Stromal cell of bone marrow (primary cell): ENCODE data around the gene COL13A1.
A peak's percentile ranks its signal among the peaks of the same experiment; 100 is the strongest.

Experiments
- DNase-seq: peaks from one replicate; pipeline ENCODE4 v3.0.0-alpha.2; 2012; ENCODE audit warnings: low read depth

COL13A1 gene

GRCh38 chr10:69906425-69906824 is 104.7 kb downstream of the COL13A1 start:
- no peak for DNase-seq

- no peak for DNase-seq
These were observed 105.8 kb downstream of the COL13A1 start for GRCh38 chr10:69907517-69907916.

GRCh38 chr10:69908124-69908523 is 106.4 kb downstream of the COL13A1 start:
- no peak for DNase-seq

DNA sequence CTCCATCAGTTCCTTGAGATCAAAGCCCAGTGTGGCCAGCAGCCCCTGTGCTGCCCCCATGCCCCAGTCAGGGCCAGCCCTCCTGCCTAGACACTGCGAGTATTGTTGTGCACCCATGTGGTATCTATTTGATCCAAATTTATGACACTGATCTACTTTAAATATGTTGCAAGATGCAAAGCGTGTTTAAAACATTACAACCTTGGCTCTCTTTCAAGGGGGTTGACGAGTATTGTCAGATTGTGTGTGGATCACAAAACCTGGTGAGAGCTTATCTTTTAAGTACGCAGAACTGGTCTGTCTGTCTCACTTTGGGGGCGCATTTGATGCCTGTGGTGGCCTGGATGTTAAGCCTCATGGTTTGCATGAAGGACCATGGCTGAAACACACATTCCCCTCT is 108.9 kb downstream of the COL13A1 start:
- no peak for DNase-seq

- peak; percentile 21 for DNase-seq
These were observed 110.2 kb downstream of the COL13A1 start for GRCh38 chr10:69911613-69912528.

- DNase-seq, result no peak
These were observed 110.9 kb downstream of the COL13A1 start for GRCh38 chr10:69912589-69912988.

GRCh38 chr10:69913606-69914382 is 112.1 kb downstream of the COL13A1 start:
- no peak for DNase-seq

DNA sequence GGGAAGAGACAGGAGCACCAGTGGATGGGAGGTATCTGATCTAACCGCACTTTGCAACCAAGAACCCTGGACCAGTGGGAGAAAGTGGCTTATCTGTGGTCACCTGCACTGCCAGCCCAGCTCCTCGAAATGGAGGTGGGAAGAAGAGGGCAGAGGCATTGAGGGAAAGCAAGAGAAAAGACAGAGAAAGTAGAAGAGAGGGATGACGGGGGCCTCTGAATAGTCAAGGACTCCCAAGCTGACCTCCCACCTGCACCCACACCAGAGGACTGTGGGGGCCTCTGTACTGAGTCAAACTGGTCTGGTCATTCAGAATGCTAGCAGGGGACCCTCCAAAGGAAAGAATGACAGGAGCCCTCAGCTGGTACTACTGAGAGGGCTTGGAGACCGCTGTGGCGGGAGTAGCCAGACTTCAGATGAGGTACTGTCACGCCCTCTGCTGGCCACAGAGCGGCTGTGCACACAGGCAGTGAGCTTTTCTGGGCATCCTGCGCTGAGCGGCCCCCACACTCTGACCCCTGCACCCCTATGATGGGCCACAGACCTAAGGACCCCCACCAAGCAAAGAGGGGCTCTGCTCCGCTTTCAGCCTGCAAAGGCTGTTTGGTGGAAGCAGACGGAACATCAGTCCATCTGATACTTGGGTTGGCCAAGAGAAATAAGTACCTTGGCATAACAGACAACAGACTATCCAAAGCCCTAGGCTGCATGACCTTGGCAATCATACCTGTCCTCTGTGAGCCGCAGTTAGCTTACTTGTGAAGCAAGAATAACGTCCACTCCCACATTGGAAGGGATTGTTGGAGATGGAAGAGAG is 112.9 kb downstream of the COL13A1 start:
- peak; percentile 38 for DNase-seq

DNA sequence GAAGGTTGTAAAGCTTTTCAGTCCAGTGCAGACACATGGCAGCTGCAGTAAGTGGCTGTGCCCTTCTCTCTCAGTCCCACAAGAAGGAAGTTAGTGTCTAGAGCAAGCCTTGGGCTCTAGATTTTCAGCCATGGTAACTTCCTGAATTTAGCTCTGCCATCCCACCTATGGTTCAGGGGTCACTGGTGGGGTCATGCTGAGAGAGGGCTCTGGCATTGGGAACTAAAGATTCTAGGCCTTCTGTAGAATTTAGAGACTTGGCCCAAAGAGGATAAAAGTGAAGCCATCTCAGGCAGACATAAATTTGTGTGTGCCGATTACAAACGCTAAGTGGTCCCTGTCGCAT is 113.5 kb downstream of the COL13A1 start:
- no peak for DNase-seq

- DNase-seq, result no peak
These were observed 114.4 kb downstream of the COL13A1 start for GRCh38 chr10:69916118-69916517.

GRCh38 chr10:69918036-69918435 is 116.3 kb downstream of the COL13A1 start:
- DNase-seq, result no peak

GRCh38 chr10:69919250-69919649 is 117.5 kb downstream of the COL13A1 start:
- no peak for DNase-seq

- no peak for DNase-seq
These were observed 123.4 kb downstream of the COL13A1 start for GRCh38 chr10:69925111-69925510.

DNA sequence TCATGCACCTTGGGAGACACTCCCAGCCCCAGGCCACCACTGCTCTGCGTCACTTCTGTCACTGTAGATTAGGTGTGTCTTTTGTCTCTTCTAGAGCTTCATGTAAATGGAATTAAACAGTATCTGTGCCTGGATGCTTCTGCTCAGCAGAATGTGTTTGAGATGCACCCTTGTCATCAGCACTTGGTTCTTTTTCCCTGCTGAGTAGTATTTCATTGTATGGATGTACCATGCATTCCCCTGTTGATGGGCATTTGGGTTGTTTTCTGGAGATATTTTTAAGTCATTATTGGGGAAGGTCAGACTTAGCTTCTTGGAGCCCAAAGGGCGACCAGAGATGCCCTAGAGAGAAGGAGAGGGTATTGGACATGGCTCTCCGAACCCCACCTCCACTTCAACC is 126.6 kb downstream of the COL13A1 start:
- no peak for DNase-seq

DNA sequence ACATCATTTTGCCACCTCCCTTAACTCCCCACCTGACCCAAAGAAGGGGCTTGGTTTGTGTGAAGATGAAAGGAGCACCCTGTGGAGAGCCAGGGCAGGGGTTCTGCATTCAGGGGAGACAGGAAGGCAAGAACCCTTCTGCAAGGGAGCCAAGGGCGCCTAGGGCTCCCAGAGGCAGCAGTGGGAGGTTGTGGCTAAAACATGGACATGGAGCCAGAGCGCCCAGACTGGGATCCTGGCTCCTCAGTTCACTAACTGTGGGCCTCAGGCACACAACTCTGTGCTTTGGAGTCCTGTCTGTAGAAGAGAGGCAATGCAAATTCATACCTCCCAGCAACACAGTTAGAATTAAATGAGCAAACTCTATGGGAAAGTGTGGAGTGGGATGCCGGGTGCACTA is 127.9 kb downstream of the COL13A1 start:
- DNase-seq, result no peak

- no peak for DNase-seq
These were observed 133.1 kb downstream of the COL13A1 start for GRCh38 chr10:69934768-69935167.

- no peak for DNase-seq
These were observed 134.4 kb downstream of the COL13A1 start for GRCh38 chr10:69936091-69936490.

GRCh38 chr10:69938541-69938991 is 136.9 kb downstream of the COL13A1 start:
- no peak for DNase-seq

DNA sequence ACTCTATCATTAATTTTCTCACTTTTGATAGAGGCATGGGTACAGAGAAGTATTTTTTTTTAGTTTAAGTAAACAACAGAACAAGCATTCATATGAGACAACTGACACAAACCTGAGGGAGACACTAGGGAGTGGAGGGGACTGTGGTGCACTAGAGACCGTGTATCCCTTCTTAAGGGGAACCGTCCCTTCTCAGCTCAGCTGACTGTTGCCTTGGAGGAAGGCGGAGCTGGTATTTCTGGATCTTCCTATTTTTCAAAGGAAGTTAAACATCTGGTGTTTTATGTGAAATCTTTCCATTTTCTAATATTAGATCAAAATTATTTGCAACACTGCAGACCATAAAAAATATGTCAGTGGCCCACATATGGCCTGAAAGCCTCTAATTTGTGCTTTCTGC is 137.4 kb downstream of the COL13A1 start:
- DNase-seq, result no peak

- no peak for DNase-seq
These were observed 137.8 kb downstream of the COL13A1 start for GRCh38 chr10:69939481-69939880.

- no peak for DNase-seq
These were observed 140.0 kb downstream of the COL13A1 start for GRCh38 chr10:69941730-69942129.

DNA sequence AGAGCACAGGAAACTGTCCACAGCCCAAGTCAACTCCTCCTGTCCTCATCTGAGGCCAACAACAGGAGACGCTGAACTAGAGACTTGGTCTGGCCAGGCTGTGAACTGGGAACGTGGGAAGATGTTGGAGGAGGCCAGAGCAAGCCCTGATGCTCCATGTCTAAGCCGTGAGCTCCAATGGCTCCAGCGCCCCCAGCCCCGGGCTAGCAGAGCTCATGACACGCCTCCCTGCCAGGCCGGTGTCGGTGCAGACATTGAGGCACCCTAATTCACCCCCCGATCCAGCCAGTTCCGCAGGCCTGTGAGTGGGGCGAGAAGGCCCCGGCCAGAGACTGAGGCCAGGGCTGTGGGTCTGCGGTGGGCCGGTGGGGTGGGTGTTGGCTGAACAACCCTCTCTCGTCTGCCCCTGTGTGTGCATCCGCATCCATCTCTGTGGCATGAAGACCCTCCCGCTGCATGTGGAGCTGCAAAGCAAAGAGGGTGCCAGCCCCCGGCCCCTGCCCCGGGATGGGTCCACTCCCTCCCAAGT is 141.7 kb downstream of the COL13A1 start:
- DNase-seq, result no peak
